ENCODE data around the gene TIGD3.

- TF ChIP-seq, protein P1, sequence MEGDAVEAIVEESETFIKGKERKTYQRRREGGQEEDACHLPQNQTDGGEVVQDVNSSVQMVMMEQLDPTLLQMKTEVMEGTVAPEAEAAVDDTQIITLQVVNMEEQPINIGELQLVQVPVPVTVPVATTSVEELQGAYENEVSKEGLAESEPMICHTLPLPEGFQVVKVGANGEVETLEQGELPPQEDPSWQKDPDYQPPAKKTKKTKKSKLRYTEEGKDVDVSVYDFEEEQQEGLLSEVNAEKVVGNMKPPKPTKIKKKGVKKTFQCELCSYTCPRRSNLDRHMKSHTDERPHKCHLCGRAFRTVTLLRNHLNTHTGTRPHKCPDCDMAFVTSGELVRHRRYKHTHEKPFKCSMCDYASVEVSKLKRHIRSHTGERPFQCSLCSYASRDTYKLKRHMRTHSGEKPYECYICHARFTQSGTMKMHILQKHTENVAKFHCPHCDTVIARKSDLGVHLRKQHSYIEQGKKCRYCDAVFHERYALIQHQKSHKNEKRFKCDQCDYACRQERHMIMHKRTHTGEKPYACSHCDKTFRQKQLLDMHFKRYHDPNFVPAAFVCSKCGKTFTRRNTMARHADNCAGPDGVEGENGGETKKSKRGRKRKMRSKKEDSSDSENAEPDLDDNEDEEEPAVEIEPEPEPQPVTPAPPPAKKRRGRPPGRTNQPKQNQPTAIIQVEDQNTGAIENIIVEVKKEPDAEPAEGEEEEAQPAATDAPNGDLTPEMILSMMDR (IDR thresholded peaks at IDR 0.05; ENCODE audit: insufficient read depth, low read depth, low read length): no peak
- no peak for TF ChIP-seq EZH2 (IDR thresholded peaks at IDR 0.05; ENCODE audit: insufficient read depth, low read length)
Measured at GRCh38 chr11:65399845-65400244, 45.3 kb downstream of the TIGD3 start.
